H9 (cell line): ENCODE measurements around the gene GLT1D1. TPM values are rescaled to one million over a fixed set of nuclear protein-coding genes. Genes with fewer than 3 reads are reported as not detected.

Experiments used
- DNase-seq: peaks from one replicate; pipeline ENCODE4 v3.0.0-alpha.2; 2017
- H2AFZ ChIP-seq: one replicate; pipeline ENCODE4 v1.6.1; 2013; ENCODE audit warnings: mild to moderate bottlenecking, low read length, control low read depth, moderate library complexity
- H2AK5ac ChIP-seq: 2 replicates; pipeline ENCODE4 v1.6.1; 2013; ENCODE audit warnings: low read length, control low read depth, mixed read lengths; ENCODE audit not compliant: insufficient read length
- H2BK120ac ChIP-seq: one replicate; pipeline ENCODE4 v1.6.1; 2013; ENCODE audit warnings: low read depth, mild to moderate bottlenecking, low read length, control low read depth, inconsistent platforms; ENCODE audit not compliant: poor library complexity, severe bottlenecking
- H2BK12ac ChIP-seq: 2 replicates; pipeline ENCODE4 v1.6.1; 2013; ENCODE audit warnings: low read length, control low read depth, mixed read lengths, low read depth; ENCODE audit not compliant: insufficient read length
- H2BK15ac ChIP-seq: 2 replicates; pipeline ENCODE4 v1.6.1; 2013; ENCODE audit warnings: low read depth, low read length, control low read depth
- H2BK20ac ChIP-seq: one replicate; pipeline ENCODE4 v1.6.1; 2013; ENCODE audit warnings: low read depth, mild to moderate bottlenecking, low read length, control low read depth, inconsistent platforms; ENCODE audit not compliant: poor library complexity, severe bottlenecking
- H2BK5ac ChIP-seq: 2 replicates; pipeline ENCODE4 v1.6.1; 2013; ENCODE audit warnings: low read length, control low read depth, mixed read lengths; ENCODE audit not compliant: insufficient read length
- H3K14ac ChIP-seq: 2 replicates; pipeline ENCODE4 v1.6.1; 2013; ENCODE audit warnings: low read length, control low read depth; ENCODE audit not compliant: insufficient read depth
- H3K18ac ChIP-seq: 2 replicates; pipeline ENCODE4 v1.6.1; 2013; ENCODE audit warnings: low read depth, mild to moderate bottlenecking, mixed read lengths, low read length, control low read depth; ENCODE audit not compliant: insufficient read length
- H3K23ac ChIP-seq: 2 replicates; pipeline ENCODE4 v1.6.1; 2013; ENCODE audit warnings: low read length, control low read depth, mixed read lengths, low read depth; ENCODE audit not compliant: insufficient read length
- H3K23me2 ChIP-seq: 2 replicates; pipeline ENCODE4 v1.6.1; 2013; ENCODE audit warnings: low read depth, mild to moderate bottlenecking, mixed read lengths, low read length, control low read depth; ENCODE audit not compliant: insufficient read length, poor library complexity, severe bottlenecking
- H3K27ac ChIP-seq: 2 replicates; pipeline ENCODE4 v1.5.1; 2013; ENCODE audit warnings: low read length, control low read depth, mixed read lengths, low read depth; ENCODE audit not compliant: insufficient read length
- H3K27me3 ChIP-seq: 2 replicates; pipeline ENCODE4 v1.6.1; 2013; ENCODE audit warnings: low read length, control low read depth, inconsistent platforms; ENCODE audit not compliant: insufficient read depth
- H3K4ac ChIP-seq: 2 replicates; pipeline ENCODE4 v1.6.1; 2013; ENCODE audit warnings: low read depth, mild to moderate bottlenecking, control low read depth, inconsistent platforms, low read length, moderate library complexity
- H3K4me1 ChIP-seq: 2 replicates; pipeline ENCODE4 v1.6.1; 2013; ENCODE audit warnings: low read length, control low read depth, inconsistent platforms; ENCODE audit not compliant: insufficient read depth
- H3K4me2 ChIP-seq: 2 replicates; pipeline ENCODE4 v1.6.1; 2013; ENCODE audit warnings: low read length, control low read depth, mixed read lengths; ENCODE audit not compliant: insufficient read length, insufficient read depth
- H3K56ac ChIP-seq: 2 replicates; pipeline ENCODE4 v1.6.1; 2013; ENCODE audit warnings: low read depth, mild to moderate bottlenecking, mixed read lengths, low read length, control low read depth; ENCODE audit not compliant: insufficient read length
- H3K79me1 ChIP-seq: 2 replicates; pipeline ENCODE4 v1.6.1; 2013; ENCODE audit warnings: low read depth, mild to moderate bottlenecking, moderate library complexity, low read length, control low read depth, inconsistent platforms; ENCODE audit not compliant: insufficient read depth, poor library complexity, severe bottlenecking
- H3K79me2 ChIP-seq: 2 replicates; pipeline ENCODE4 v1.6.1; 2013; ENCODE audit warnings: low read length, control low read depth, inconsistent platforms; ENCODE audit not compliant: insufficient read depth
- H3K9ac ChIP-seq: 2 replicates; pipeline ENCODE4 v1.6.1; 2013; ENCODE audit warnings: low read length, control low read depth, mixed read lengths; ENCODE audit not compliant: insufficient read length; ENCODE audit errors: extremely low read depth
- H3K9me3 ChIP-seq: one replicate; pipeline ENCODE4 v1.6.1; 2013; ENCODE audit warnings: low read depth, low read length, inconsistent platforms; ENCODE audit not compliant: control insufficient read depth
- H3T11ph ChIP-seq: one replicate; pipeline ENCODE4 v1.6.1; 2013; ENCODE audit warnings: mild to moderate bottlenecking, low read length, control low read depth, inconsistent platforms
- H4K20me1 ChIP-seq: one replicate; pipeline ENCODE4 v1.6.1; 2013; ENCODE audit not compliant: control insufficient read depth, insufficient read length, insufficient read depth
- H4K5ac ChIP-seq: 2 replicates; pipeline ENCODE4 v1.6.1; 2013; ENCODE audit warnings: low read depth, mild to moderate bottlenecking, mixed read lengths, low read length, control low read depth; ENCODE audit not compliant: insufficient read length
- H4K8ac ChIP-seq: replicated peaks from 2 replicates; pipeline ENCODE4 v1.6.1; 2013; ENCODE audit warnings: low read length, control low read depth, mixed read lengths, low read depth; ENCODE audit not compliant: insufficient read length
- H4K91ac ChIP-seq: 2 replicates; pipeline ENCODE4 v1.6.1; 2013; ENCODE audit warnings: low read depth, mild to moderate bottlenecking, moderate library complexity, mixed read lengths, low read length, control low read depth; ENCODE audit not compliant: insufficient read length
- H3K27ac Mint-ChIP-seq, 3 experiments: 2 replicates in 2 of 3; 3 replicates in 1 of 3; pipeline ENCODE4 v1.8.0; 2020 to 2021; ENCODE audit warnings: mixed read lengths in 3 of 3, mild to moderate bottlenecking in 1 of 3, moderate library complexity in 1 of 3
- H3K27me3 Mint-ChIP-seq: 2 replicates; pipeline ENCODE4 v1.8.0; 2021; ENCODE audit warnings: low read depth, mild to moderate bottlenecking, moderate library complexity, mixed read lengths
- H3K36me3 Mint-ChIP-seq, 3 experiments: 2 replicates in 2 of 3; 3 replicates in 1 of 3; pipeline ENCODE4 v1.8.0; 2020 to 2021; ENCODE audit warnings: low read depth in 3 of 3, mixed read lengths in 3 of 3; ENCODE audit not compliant: insufficient read depth in 1 of 3
- H3K4me1 Mint-ChIP-seq, 2 experiments: 2 replicates each; pipeline ENCODE4 v1.8.0; 2020; ENCODE audit warnings: mixed read lengths in 2 of 2
- H3K4me3 Mint-ChIP-seq, 2 experiments: 2 replicates in 1 of 2; 3 replicates in 1 of 2; pipeline ENCODE4 v1.8.0; 2020 to 2021; ENCODE audit warnings: mild to moderate bottlenecking in 2 of 2, mixed read lengths in 2 of 2, moderate library complexity in 1 of 2
- H3K9me3 Mint-ChIP-seq, 2 experiments: 2 replicates in 1 of 2; 3 replicates in 1 of 2; pipeline ENCODE4 v1.8.0; 2020; ENCODE audit warnings: mild to moderate bottlenecking in 2 of 2, mixed read lengths in 2 of 2, moderate library complexity in 1 of 2
- WGBS: extraction: QIAGEN DNeasy Blood & Tissue Kit; methylation state at CpG from one replicate; pipeline ENCODE4 v1.1.7; 2013; ENCODE audit warnings: missing lambda C conversion rate, low lambda C conversion rate, mixed read lengths; ENCODE audit not compliant: insufficient read length; ENCODE audit errors: extremely low coverage; 5-methylcytosine and 5-hydroxymethylcytosine counted together
- total RNA-seq: library from RNA; stranded (reverse); gene quantifications from 2 replicates; pipeline ENCODE4 v1.2.1, GENCODE V29; 2021
- TF ChIP-seq, protein P1 (sequence below): fragments of 200-600 bp; sonication (generic); conservative IDR thresholded peaks from 3 replicates; pipeline ENCODE4 v1.8.0; 2021; ENCODE audit warnings: antibody characterized with exemption, mild to moderate bottlenecking

Gene GLT1D1
- total RNA-seq, 1 experiment from 2014 or later, result 7.0 TPM

DNA sequence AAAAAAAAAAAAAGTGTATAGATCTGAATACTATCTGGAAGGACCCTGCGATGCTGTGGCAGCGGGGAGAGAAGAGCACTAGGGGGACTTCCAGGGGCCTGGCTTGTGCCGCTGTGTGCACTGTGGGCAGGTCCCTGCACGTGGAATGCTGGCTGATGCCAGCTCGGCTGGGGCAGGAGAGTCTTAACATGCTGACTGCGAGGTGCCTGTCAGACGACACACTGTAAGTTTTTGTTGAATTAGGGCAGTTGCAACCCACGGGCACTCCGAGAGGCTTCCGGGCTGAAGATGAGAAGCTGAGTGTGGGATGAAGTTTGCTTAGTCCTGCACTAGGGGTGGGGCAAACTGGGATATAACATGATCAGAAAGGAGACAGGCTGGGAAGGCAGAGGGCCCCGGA lies 10.7 kb downstream of the GLT1D1 start:
- Histone ChIP-seq H3K56ac (no peak overlapping the region), H3K4me1 (no peaks in the 10 kb centered on the region), H3K23ac (no peak overlapping the region), H2AK5ac (no peak overlapping the region), H3K14ac (no peak overlapping the region), H3K79me2 (no peaks in the 10 kb centered on the region), H3K9ac (no peak overlapping the region), H2AFZ (no peak overlapping the region), H4K20me1 (no peaks in the 10 kb centered on the region), H3K23me2 (no peaks in the 10 kb centered on the region), H3K4ac (no peak overlapping the region), H3K27ac (no peak overlapping the region), H3K4me2 (no peak overlapping the region), H3K79me1 (no peaks in the 10 kb centered on the region), H4K5ac (no peak overlapping the region), H4K91ac (no peak overlapping the region), H3K18ac (no peak overlapping the region), H2BK12ac (no peak overlapping the region), H4K8ac (no peak overlapping the region), H3K9me3 (no peaks in the 10 kb centered on the region), H3T11ph (no peak overlapping the region), H3K27me3 (no peaks in the 10 kb centered on the region), H2BK15ac (no peak overlapping the region), H2BK20ac (no peak overlapping the region), H2BK120ac (no peak overlapping the region), H2BK5ac (no peak overlapping the region)
- H3K9me3 Mint-ChIP-seq, result no peaks in the 10 kb centered on the region
- no peak overlapping the region for H3K27ac Mint-ChIP-seq
- WGBS, result no CpG with 5 or more reads among the region's 11 CpGs
- no peak overlapping the region for H3K4me3 Mint-ChIP-seq
- no peak for DNase-seq
- peaks cover 12 to 16% of the 10 kb centered on the region in 2 experiments for H3K4me1 Mint-ChIP-seq
- H3K36me3 Mint-ChIP-seq, result no peaks in the 10 kb centered on the region
- H3K27me3 Mint-ChIP-seq, result peaks cover 3% of the 10 kb centered on the region
- TF ChIP-seq, protein P1, sequence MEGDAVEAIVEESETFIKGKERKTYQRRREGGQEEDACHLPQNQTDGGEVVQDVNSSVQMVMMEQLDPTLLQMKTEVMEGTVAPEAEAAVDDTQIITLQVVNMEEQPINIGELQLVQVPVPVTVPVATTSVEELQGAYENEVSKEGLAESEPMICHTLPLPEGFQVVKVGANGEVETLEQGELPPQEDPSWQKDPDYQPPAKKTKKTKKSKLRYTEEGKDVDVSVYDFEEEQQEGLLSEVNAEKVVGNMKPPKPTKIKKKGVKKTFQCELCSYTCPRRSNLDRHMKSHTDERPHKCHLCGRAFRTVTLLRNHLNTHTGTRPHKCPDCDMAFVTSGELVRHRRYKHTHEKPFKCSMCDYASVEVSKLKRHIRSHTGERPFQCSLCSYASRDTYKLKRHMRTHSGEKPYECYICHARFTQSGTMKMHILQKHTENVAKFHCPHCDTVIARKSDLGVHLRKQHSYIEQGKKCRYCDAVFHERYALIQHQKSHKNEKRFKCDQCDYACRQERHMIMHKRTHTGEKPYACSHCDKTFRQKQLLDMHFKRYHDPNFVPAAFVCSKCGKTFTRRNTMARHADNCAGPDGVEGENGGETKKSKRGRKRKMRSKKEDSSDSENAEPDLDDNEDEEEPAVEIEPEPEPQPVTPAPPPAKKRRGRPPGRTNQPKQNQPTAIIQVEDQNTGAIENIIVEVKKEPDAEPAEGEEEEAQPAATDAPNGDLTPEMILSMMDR, result no peak
